Neural progenitor cell (in vitro differentiated cells): ENCODE measurements around the gene ME1. TPM values are rescaled to one million over a fixed set of nuclear protein-coding genes. Genes with fewer than 3 reads are reported as not detected.
A peak's percentile ranks its signal among the peaks of the same experiment; 100 is the strongest.

Source experiments
- DNase-seq: peaks from one replicate; pipeline ENCODE4 v3.0.0-alpha.2; 2016; ENCODE audit warnings: low spot score
- H2AFZ ChIP-seq: fragments of 200-600 bp; sonication (generic); replicated peaks from 2 replicates; pipeline ENCODE4 v1.6.1; 2016; ENCODE audit warnings: antibody characterized with exemption
- H3F3A ChIP-seq: fragments of 200-600 bp; sonication (generic); 2 replicates; pipeline ENCODE4 v1.6.1; 2016; ENCODE audit warnings: antibody characterized with exemption, low read depth
- H3K27ac ChIP-seq: fragments of 200-600 bp; sonication (generic); 2 replicates; pipeline ENCODE4 v1.5.1; 2016; ENCODE audit warnings: mild to moderate bottlenecking
- H3K27me3 ChIP-seq: fragments of 200-600 bp; sonication (generic); 2 replicates; pipeline ENCODE4 v1.6.1; 2016; ENCODE audit warnings: mild to moderate bottlenecking, moderate library complexity
- H3K36me3 ChIP-seq: fragments of 200-600 bp; sonication (generic); 2 replicates; pipeline ENCODE4 v1.5.1; 2016
- H3K4me1 ChIP-seq: fragments of 200-600 bp; sonication (generic); 2 replicates; pipeline ENCODE4 v1.6.1; 2016; ENCODE audit warnings: mixed run types
- H3K4me2 ChIP-seq: fragments of 200-600 bp; sonication (generic); 2 replicates; pipeline ENCODE4 v1.6.1; 2016
- H3K4me3 ChIP-seq: fragments of 200-600 bp; sonication (generic); 2 replicates; pipeline ENCODE4 v1.5.1; 2016
- H3K79me2 ChIP-seq: fragments of 200-600 bp; sonication (generic); 2 replicates; pipeline ENCODE4 v1.6.1; 2016; ENCODE audit warnings: low read depth
- H3K9ac ChIP-seq: fragments of 200-600 bp; sonication (generic); 2 replicates; pipeline ENCODE4 v1.6.1; 2016
- H3K9me3 ChIP-seq: fragments of 200-600 bp; sonication (generic); 2 replicates; pipeline ENCODE4 v1.5.1; 2016; ENCODE audit warnings: low read depth
- H4K20me1 ChIP-seq: fragments of 200-600 bp; sonication (generic); 2 replicates; pipeline ENCODE4 v1.6.1; 2016; ENCODE audit warnings: low read depth
- H3K27ac Mint-ChIP-seq: 3 replicates; pipeline ENCODE4 v1.8.0; 2021; ENCODE audit warnings: mixed read lengths
- H3K27me3 Mint-ChIP-seq: 2 replicates; pipeline ENCODE4 v1.8.0; 2022; ENCODE audit warnings: low read depth, mild to moderate bottlenecking, inconsistent platforms, moderate library complexity, mixed read lengths; ENCODE audit not compliant: insufficient read depth
- H3K36me3 Mint-ChIP-seq: 3 replicates; pipeline ENCODE4 v1.8.0; 2021; ENCODE audit warnings: mixed read lengths
- H3K4me1 Mint-ChIP-seq: 3 replicates; pipeline ENCODE4 v1.8.0; 2021; ENCODE audit warnings: mixed read lengths
- H3K4me3 Mint-ChIP-seq: 3 replicates; pipeline ENCODE4 v1.8.0; 2021; ENCODE audit warnings: mild to moderate bottlenecking, moderate library complexity, mixed read lengths
- H3K9me3 Mint-ChIP-seq: 3 replicates; pipeline ENCODE4 v1.8.0; 2020; ENCODE audit warnings: mixed read lengths
- CTCF ChIP-seq: fragments of 200-600 bp; sonication (generic); IDR thresholded peaks from 2 replicates; pipeline ENCODE4 v1.5.1; 2017; ENCODE audit warnings: antibody characterized with exemption, mild to moderate bottlenecking
- EZH2 ChIP-seq: fragments of 200-600 bp; sonication (generic); IDR thresholded peaks from 2 replicates; pipeline ENCODE4 v1.6.1; 2017; ENCODE audit warnings: antibody characterized with exemption, mild to moderate bottlenecking, moderate library complexity
- EZH2phosphoT487 ChIP-seq: fragments of 200-600 bp; sonication (generic); IDR thresholded peaks from 2 replicates; pipeline ENCODE4 v1.6.1; 2017; ENCODE audit warnings: antibody characterized with exemption
- total RNA-seq: library from RNA; depleted of rRNA; stranded (reverse); fragments of >200 nt; gene quantifications from 2 replicates; pipeline ENCODE4 v1.2.3, GENCODE V29; 2015; ENCODE audit warnings: low replicate concordance

The ME1 gene
- total RNA-seq = 2.0 and 2.8 TPM in 2 replicates

- Mint-ChIP-seq H3K27me3 (peaks cover 10% of the 10 kb centered on the region), H3K27ac (no peak within 1 kb of the TSS), H3K4me1 (peaks cover 9% of the 10 kb centered on the region), H3K36me3 (no peaks in the 10 kb centered on the region), H3K4me3 (peak within 1 kb of the TSS; percentile 81), H3K9me3 (peaks cover 4% of the 10 kb centered on the region)
- Histone ChIP-seq H3K4me3 (peak within 1 kb of the TSS; percentile 63), H3K9me3 (no peaks in the 10 kb centered on the region), H3K4me2 (peak within 1 kb of the TSS; percentile 95), H3K27ac (no peak within 1 kb of the TSS), H3K4me1 (peaks cover 11% of the 10 kb centered on the region), H3F3A (peaks cover 10% of the 10 kb centered on the region), H4K20me1 (no peaks in the 10 kb centered on the region), H3K36me3 (no peaks in the 10 kb centered on the region), H3K27me3 (peaks cover 18% of the 10 kb centered on the region), H3K79me2 (peaks cover 8% of the 10 kb centered on the region), H2AFZ (peak within 1 kb of the TSS; percentile 92), H3K9ac (no peak within 1 kb of the TSS)
- TF ChIP-seq EZH2 = peak; percentile 60
- no peak for TF ChIP-seq CTCF
- peak; percentile 86 for DNase-seq
Observed at GRCh38 chr6:83430611-83431544, at the start of gene ME1. Gene ME1 (minus strand): TSS chr6:83431051. CDS start chr6:83430954, 97 bp downstream.

GRCh38 chr6:83480470-83480869, 49.6 kb upstream of the ME1 start:
- Histone ChIP-seq H3F3A (no peaks in the 10 kb centered on the region), H3K9me3 (no peaks in the 10 kb centered on the region), H3K79me2 (no peaks in the 10 kb centered on the region), H3K4me1 (no peaks in the 10 kb centered on the region), H4K20me1 (no peaks in the 10 kb centered on the region), H3K4me2 (no peak overlapping the region), H3K9ac (no peak overlapping the region), H3K4me3 (no peak overlapping the region), H2AFZ (no peak overlapping the region), H3K27me3 (no peaks in the 10 kb centered on the region), H3K36me3 (no peaks in the 10 kb centered on the region), H3K27ac (no peak overlapping the region)
- TF ChIP-seq EZH2phosphoT487 = no peak
- TF ChIP-seq EZH2 = no peak
- no peak for TF ChIP-seq CTCF
- peaks cover 3% of the 10 kb centered on the region for H3K27me3 Mint-ChIP-seq
- no peaks in the 10 kb centered on the region for H3K36me3 Mint-ChIP-seq
- H3K27ac Mint-ChIP-seq = no peak overlapping the region
- no peak for DNase-seq
- H3K4me1 Mint-ChIP-seq = no peaks in the 10 kb centered on the region
- H3K4me3 Mint-ChIP-seq = no peak overlapping the region
- H3K9me3 Mint-ChIP-seq = no peaks in the 10 kb centered on the region

GRCh38 chr6:83479389-83479788, 48.5 kb upstream of the ME1 start:
- peaks cover 2% of the 10 kb centered on the region for H3K4me1 ChIP-seq
- no peak overlapping the region for H3K9ac ChIP-seq
- no peaks in the 10 kb centered on the region for H3K36me3 ChIP-seq
- no peaks in the 10 kb centered on the region for H3K4me1 Mint-ChIP-seq
- no peak overlapping the region for H3K27ac ChIP-seq
- DNase-seq = no peak
- H3K27ac Mint-ChIP-seq = no peak overlapping the region
- no peaks in the 10 kb centered on the region for H3K79me2 ChIP-seq
- H3F3A ChIP-seq = no peaks in the 10 kb centered on the region
- H3K9me3 ChIP-seq = no peaks in the 10 kb centered on the region
- no peak overlapping the region for H3K4me3 ChIP-seq
- no peaks in the 10 kb centered on the region for H3K9me3 Mint-ChIP-seq
- no peaks in the 10 kb centered on the region for H3K27me3 ChIP-seq
- H4K20me1 ChIP-seq = no peaks in the 10 kb centered on the region
- H3K4me3 Mint-ChIP-seq = no peak overlapping the region
- no peak overlapping the region for H2AFZ ChIP-seq
- H3K36me3 Mint-ChIP-seq = no peaks in the 10 kb centered on the region
- H3K4me2 ChIP-seq = no peak overlapping the region
- no peak for TF ChIP-seq CTCF
- TF ChIP-seq EZH2phosphoT487 = no peak
- no peak for TF ChIP-seq EZH2
- H3K27me3 Mint-ChIP-seq = peaks cover 2% of the 10 kb centered on the region
